ENCODE results near the gene RBMS1. TPM values are rescaled to one million over a fixed set of nuclear protein-coding genes. Genes with fewer than 3 reads are reported as not detected.

Gene RBMS1
- total and polyA plus RNA-seq, 3 donors from 2014 or later, result 26.8 to 34.7 (median 30.0) TPM

DNA sequence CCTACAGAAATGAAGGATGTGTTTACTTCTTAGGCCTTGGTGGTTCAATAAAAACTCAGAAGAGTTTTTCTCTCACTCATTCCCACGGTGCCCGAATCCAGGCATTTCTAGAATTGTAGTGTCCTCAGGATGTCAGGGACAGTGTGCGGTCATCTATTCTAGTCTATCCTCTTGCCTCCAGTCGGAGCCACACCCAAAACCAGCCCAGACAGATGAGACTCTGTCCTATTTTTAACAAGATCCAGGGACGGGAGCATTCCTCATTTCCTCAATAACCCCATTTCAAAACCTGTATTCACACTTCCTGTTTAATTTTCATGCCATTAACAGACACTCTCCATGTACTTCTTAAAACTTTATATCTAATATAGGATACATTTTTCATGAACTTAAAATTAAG is 11.6 kb upstream of the RBMS1 start:
- 70 to 78% methylated on average over 5 of the region's 5 CpGs for WGBS, 2 donors
- Histone ChIP-seq H3K36me3 (ENCODE audit: low read depth, missing control alignments) (no peaks in the 10 kb centered on the region), H3K4me3 (no peak overlapping the region), H3K4me1 (no peaks in the 10 kb centered on the region), H3K9me3 (no peaks in the 10 kb centered on the region), H3K27ac (no peak overlapping the region), H3K27me3 (no peaks in the 10 kb centered on the region)
- no peak for TF ChIP-seq POLR2A (IDR thresholded peaks at IDR 0.05)
- TF ChIP-seq, protein P1, sequence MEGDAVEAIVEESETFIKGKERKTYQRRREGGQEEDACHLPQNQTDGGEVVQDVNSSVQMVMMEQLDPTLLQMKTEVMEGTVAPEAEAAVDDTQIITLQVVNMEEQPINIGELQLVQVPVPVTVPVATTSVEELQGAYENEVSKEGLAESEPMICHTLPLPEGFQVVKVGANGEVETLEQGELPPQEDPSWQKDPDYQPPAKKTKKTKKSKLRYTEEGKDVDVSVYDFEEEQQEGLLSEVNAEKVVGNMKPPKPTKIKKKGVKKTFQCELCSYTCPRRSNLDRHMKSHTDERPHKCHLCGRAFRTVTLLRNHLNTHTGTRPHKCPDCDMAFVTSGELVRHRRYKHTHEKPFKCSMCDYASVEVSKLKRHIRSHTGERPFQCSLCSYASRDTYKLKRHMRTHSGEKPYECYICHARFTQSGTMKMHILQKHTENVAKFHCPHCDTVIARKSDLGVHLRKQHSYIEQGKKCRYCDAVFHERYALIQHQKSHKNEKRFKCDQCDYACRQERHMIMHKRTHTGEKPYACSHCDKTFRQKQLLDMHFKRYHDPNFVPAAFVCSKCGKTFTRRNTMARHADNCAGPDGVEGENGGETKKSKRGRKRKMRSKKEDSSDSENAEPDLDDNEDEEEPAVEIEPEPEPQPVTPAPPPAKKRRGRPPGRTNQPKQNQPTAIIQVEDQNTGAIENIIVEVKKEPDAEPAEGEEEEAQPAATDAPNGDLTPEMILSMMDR (IDR thresholded peaks at IDR 0.05), result no peak
- intact Hi-C loops (cut with DNase I; ENCODE audit: low total_unique reads), result no loop called here
- no peak for DNase-seq

DNA sequence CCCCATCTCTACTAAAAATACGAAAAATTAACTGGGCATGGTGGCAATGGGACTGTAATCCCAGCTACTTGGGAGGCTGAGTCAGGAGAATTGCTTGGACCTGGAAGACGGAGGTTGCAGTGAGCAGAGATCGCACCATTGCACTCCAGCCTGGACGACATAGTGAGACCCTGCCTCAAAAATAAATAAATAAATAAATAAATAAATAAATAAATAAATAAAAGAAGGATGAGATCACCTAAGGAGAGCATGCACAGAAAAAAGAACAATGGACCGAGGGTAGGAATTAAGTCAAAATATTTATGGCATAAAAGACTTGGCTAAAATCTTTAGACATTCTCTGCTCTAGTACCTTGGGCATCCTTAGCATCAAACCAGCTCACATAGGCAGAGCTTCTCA is 8.9 kb upstream of the RBMS1 start:
- Histone ChIP-seq H3K27me3 (no peaks in the 10 kb centered on the region), H3K36me3 (ENCODE audit: low read depth, missing control alignments) (no peaks in the 10 kb centered on the region), H3K27ac (no peak overlapping the region), H3K4me1 (no peaks in the 10 kb centered on the region), H3K9me3 (no peaks in the 10 kb centered on the region), H3K4me3 (no peak overlapping the region)
- 70 to 96% methylated on average over 5 of the region's 5 CpGs for WGBS, 2 donors
- intact Hi-C loops (cut with DNase I; ENCODE audit: low total_unique reads), result no loop called here
- no peak for DNase-seq
- TF ChIP-seq POLR2A (IDR thresholded peaks at IDR 0.05), result no peak
- TF ChIP-seq, protein P1 (IDR thresholded peaks at IDR 0.05), result no peak

DNA sequence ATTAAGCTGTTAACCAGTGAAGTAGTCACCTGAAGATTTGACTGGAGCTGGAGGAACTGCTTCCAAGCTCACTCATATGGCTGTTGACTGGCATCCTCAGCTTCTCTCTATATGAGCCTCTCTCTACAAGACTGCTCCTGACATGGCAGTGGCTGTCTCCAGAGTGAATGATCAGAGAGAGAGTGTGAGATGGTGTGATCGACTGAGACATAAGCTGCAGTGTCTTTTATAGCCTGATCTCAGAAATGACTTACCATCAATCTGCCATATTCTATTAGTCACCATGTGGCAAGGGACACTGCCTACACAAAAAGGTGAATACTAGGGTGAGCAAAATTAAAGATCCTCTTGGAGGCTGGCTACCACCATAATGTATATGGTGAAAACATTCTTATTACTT is 7.8 kb upstream of the RBMS1 start:
- no peaks in the 10 kb centered on the region for H3K4me1 ChIP-seq
- WGBS, 2 donors, result 88 to 92% methylated on average over 1 of the region's 1 CpG
- H3K27me3 ChIP-seq, result no peaks in the 10 kb centered on the region
- DNase-seq, result no peak
- H3K4me3 ChIP-seq, result no peak overlapping the region
- no peak overlapping the region for H3K27ac ChIP-seq
- intact Hi-C loops (cut with DNase I; ENCODE audit: low total_unique reads), result no loop called here
- TF ChIP-seq, protein P1 (IDR thresholded peaks at IDR 0.05), result no peak
- no peak for TF ChIP-seq POLR2A (IDR thresholded peaks at IDR 0.05)
- H3K36me3 ChIP-seq (ENCODE audit: low read depth, missing control alignments), result no peaks in the 10 kb centered on the region
- H3K9me3 ChIP-seq, result no peaks in the 10 kb centered on the region

DNA sequence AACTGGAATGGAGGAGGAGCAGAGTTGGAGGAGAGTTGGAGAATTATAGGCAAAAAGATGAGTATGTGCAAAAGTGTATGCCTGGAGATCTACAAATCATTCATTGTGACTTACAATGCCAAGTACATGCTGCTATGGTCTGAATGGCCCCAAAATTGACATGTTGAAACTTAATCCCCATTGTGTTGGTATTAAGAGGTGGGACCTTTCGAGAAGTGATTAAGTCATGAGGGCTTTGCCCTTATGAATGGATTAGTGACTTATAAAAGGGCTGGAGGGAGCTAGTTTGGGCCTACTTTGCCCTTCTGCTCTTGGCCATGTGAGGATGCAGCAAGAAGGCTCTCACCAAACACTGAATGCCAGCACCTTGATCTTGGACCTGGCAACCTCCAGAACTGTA is 6.3 kb upstream of the RBMS1 start:
- H3K4me3 ChIP-seq, result no peak overlapping the region
- no peaks in the 10 kb centered on the region for H3K27me3 ChIP-seq
- TF ChIP-seq, protein P1 (IDR thresholded peaks at IDR 0.05), result no peak
- TF ChIP-seq POLR2A (IDR thresholded peaks at IDR 0.05), result no peak
- no peaks in the 10 kb centered on the region for H3K36me3 ChIP-seq (ENCODE audit: low read depth, missing control alignments)
- DNase-seq, result no peak
- intact Hi-C loops (cut with DNase I; ENCODE audit: low total_unique reads), result no loop called here
- no peak overlapping the region for H3K27ac ChIP-seq
- H3K4me1 ChIP-seq, result no peaks in the 10 kb centered on the region
- WGBS, 2 donors, result 100% methylated on average over 1 of the region's 1 CpG
- no peaks in the 10 kb centered on the region for H3K9me3 ChIP-seq

DNA sequence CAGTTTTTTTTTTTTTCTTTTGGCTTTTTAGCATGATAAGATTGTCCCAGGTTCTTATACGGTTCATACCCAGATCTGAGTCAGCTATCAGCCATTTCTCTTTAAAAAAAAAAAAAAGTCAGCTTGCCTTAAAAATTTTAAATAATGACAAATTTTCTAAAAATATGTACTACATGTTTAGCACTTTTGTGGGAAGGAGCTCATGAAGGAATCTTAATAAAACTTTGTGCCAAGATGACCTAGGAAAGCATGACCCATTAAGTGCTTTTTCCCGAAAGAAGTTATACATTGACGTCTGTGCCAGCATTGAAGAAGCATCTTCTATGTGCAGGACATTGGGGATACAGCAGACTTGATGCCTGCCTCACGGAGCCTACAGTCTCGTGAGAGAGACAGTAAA is 4.5 kb upstream of the RBMS1 start:
- TF ChIP-seq, protein P1 (IDR thresholded peaks at IDR 0.05), result no peak
- intact Hi-C loops (cut with DNase I; ENCODE audit: low total_unique reads), result no loop called here
- WGBS, 2 donors, result 89 to 91% methylated on average over 5 of the region's 5 CpGs
- Histone ChIP-seq H3K36me3 (ENCODE audit: low read depth, missing control alignments) (no peaks in the 10 kb centered on the region), H3K4me3 (no peak overlapping the region), H3K27me3 (no peaks in the 10 kb centered on the region), H3K9me3 (no peaks in the 10 kb centered on the region), H3K4me1 (no peaks in the 10 kb centered on the region), H3K27ac (no peak overlapping the region)
- no peak for DNase-seq
